SK-N-SH treated with all-trans-retinoic acid at 6 μM for 48 hours (cell line): ENCODE measurements around the gene CORO1C.
"Not testable (repeated sequence)": the region's sequence is repeated elsewhere in the genome, so short reads cannot be mapped to it uniquely, and the experiment has no call there.

Experiments
- ATAC-seq: fragments of 200-7000 bp; cut with Tn5 transposase; 3 replicates; pipeline ENCODE4 v1.9.1; 2020; ENCODE audit warnings: mild to moderate bottlenecking, moderate library complexity
- ARNTL ChIP-seq: fragments of 450-650 bp; formaldehyde crosslinking; IDR thresholded peaks from 2 replicates; pipeline ENCODE4 v1.5.0; 2020; ENCODE audit warnings: low read depth, mild to moderate bottlenecking, moderate library complexity, borderline replicate concordance
- BACH2 ChIP-seq: fragments of 250-450 bp; sonication (Bioruptor Pico); IDR thresholded peaks from 2 replicates; pipeline ENCODE4 v1.9.0; 2021; ENCODE audit warnings: mild to moderate bottlenecking, borderline replicate concordance
- CREB5 ChIP-seq: fragments of 250-450 bp; sonication (Bioruptor Pico); IDR thresholded peaks from 2 replicates; pipeline ENCODE4 v1.5.1; 2020; ENCODE audit warnings: low read depth, mild to moderate bottlenecking, moderate library complexity
- CSDC2 ChIP-seq: fragments of 250-450 bp; sonication (Bioruptor Pico); IDR thresholded peaks from 2 replicates; pipeline ENCODE4 v1.5.0; 2020; ENCODE audit warnings: mild to moderate bottlenecking, moderate library complexity
- CSRNP3 ChIP-seq: fragments of 250-450 bp; sonication (Bioruptor Pico); IDR thresholded peaks from 2 replicates; pipeline ENCODE4 v1.5.1; 2021; ENCODE audit warnings: mild to moderate bottlenecking, moderate library complexity
- GLIS3 ChIP-seq: fragments of 250-450 bp; sonication (Bioruptor Pico); IDR thresholded peaks from 2 replicates; pipeline ENCODE4 v1.5.0; 2020; ENCODE audit warnings: mild to moderate bottlenecking, moderate library complexity
- ISL1 ChIP-seq: fragments of 250-450 bp; sonication (Bioruptor Pico); IDR thresholded peaks from 2 replicates; pipeline ENCODE4 v2.1.2; 2022; ENCODE audit warnings: mild to moderate bottlenecking, moderate library complexity
- PATZ1 ChIP-seq: fragments of 250-450 bp; sonication (Bioruptor Pico); IDR thresholded peaks from 2 replicates; pipeline ENCODE4 v1.8.0; 2020; ENCODE audit warnings: mild to moderate bottlenecking, moderate library complexity, borderline replicate concordance
- PPARA ChIP-seq: fragments of 250-450 bp; sonication (Bioruptor Pico); IDR thresholded peaks from 2 replicates; pipeline ENCODE4 v1.5.0; 2020; ENCODE audit warnings: mild to moderate bottlenecking, borderline replicate concordance
- RARB ChIP-seq: fragments of 250-450 bp; sonication (Bioruptor Pico); IDR thresholded peaks from 2 replicates; pipeline ENCODE4 v1.8.0; 2021; ENCODE audit warnings: mild to moderate bottlenecking, moderate library complexity
- TCF4 ChIP-seq: fragments of 250-450 bp; sonication (Bioruptor Pico); IDR thresholded peaks from 2 replicates; pipeline ENCODE4 v1.8.0; 2021; ENCODE audit warnings: mild to moderate bottlenecking, moderate library complexity, borderline replicate concordance
- TOX ChIP-seq: fragments of 250-450 bp; sonication (Bioruptor Pico); IDR thresholded peaks from 2 replicates; pipeline ENCODE4 v1.8.0; 2021; ENCODE audit warnings: mild to moderate bottlenecking, moderate library complexity, borderline replicate concordance
- TSHZ2 ChIP-seq: fragments of 250-450 bp; sonication (Bioruptor Pico); IDR thresholded peaks from 2 replicates; pipeline ENCODE4 v1.5.0; 2020; ENCODE audit warnings: mild to moderate bottlenecking, moderate library complexity
- ZC3H10 ChIP-seq: fragments of 250-450 bp; sonication (Bioruptor Pico); IDR thresholded peaks from 2 replicates; pipeline ENCODE4 v1.5.1; 2021; ENCODE audit warnings: mild to moderate bottlenecking, moderate library complexity
- ZFP3 ChIP-seq: fragments of 250-450 bp; sonication (Bioruptor Pico); IDR thresholded peaks from 2 replicates; pipeline ENCODE4 v1.5.0; 2020; ENCODE audit warnings: mild to moderate bottlenecking, moderate library complexity
- ZFP30 ChIP-seq: fragments of 450-650 bp; formaldehyde crosslinking; IDR thresholded peaks from 2 replicates; pipeline ENCODE4 v1.5.0; 2022; ENCODE audit warnings: mild to moderate bottlenecking, moderate library complexity
- ZNF70 ChIP-seq: fragments of 450-650 bp; formaldehyde crosslinking; IDR thresholded peaks from 2 replicates; pipeline ENCODE4 v1.5.0; 2020; ENCODE audit warnings: mild to moderate bottlenecking, moderate library complexity
- ZNF8 ChIP-seq: fragments of 450-650 bp; formaldehyde crosslinking; IDR thresholded peaks from 2 replicates; pipeline ENCODE4 v1.5.0; 2020; ENCODE audit warnings: mild to moderate bottlenecking, moderate library complexity

Gene CORO1C

GRCh38 chr12:108772891-108773797, 41.8 kb upstream of the CORO1C start:
- no peak for ATAC-seq
- no peak for TF ChIP-seq ZFP3 (CRISPR knock-in tag)
- no peak for TF ChIP-seq GLIS3
- TF ChIP-seq BACH2 (CRISPR knock-in tag), result no peak
- no peak for TF ChIP-seq TSHZ2
- no peak for TF ChIP-seq ISL1

GRCh38 chr12:108772247-108772646, 40.9 kb upstream of the CORO1C start:
- TF ChIP-seq RARB (CRISPR knock-in tag) (no peak), GLIS3 (no peak), CSRNP3 (CRISPR knock-in tag) (no peak), ZNF70 (CRISPR knock-in tag) (no peak), ZC3H10 (CRISPR knock-in tag) (no peak), CREB5 (CRISPR knock-in tag) (no peak), CSDC2 (CRISPR knock-in tag) (no peak), ARNTL (CRISPR knock-in tag) (no peak), ZNF8 (CRISPR knock-in tag) (no peak), PATZ1 (no peak), BACH2 (CRISPR knock-in tag) (no peak), TOX (CRISPR knock-in tag) (no peak), PPARA (CRISPR knock-in tag) (no peak), TSHZ2 (no peak), TCF4 (CRISPR knock-in tag) (no peak)
- ATAC-seq, result no peak

GRCh38 chr12:108771835-108772234, 40.5 kb upstream of the CORO1C start:
- not testable (repeated sequence) for ATAC-seq

GRCh38 chr12:108770963-108771362, 39.6 kb upstream of the CORO1C start:
- no peak for TF ChIP-seq ZFP30 (CRISPR knock-in tag)
- TF ChIP-seq ZNF8 (CRISPR knock-in tag), result no peak
- no peak for ATAC-seq
